IMR-90 (cell line): ENCODE results near the gene C1orf105.

Source experiments
- BHLHE40 ChIP-seq: fragments of 150-350 bp; IDR thresholded peaks from 2 replicates; pipeline ENCODE4 v1.6.1; 2016; ENCODE audit warnings: mild to moderate bottlenecking, low read depth, low read length
- CHD1 ChIP-seq: IDR thresholded peaks from 2 replicates; pipeline ENCODE4 v1.6.1; 2012; ENCODE audit warnings: low read depth, low read length, improper control_type of control experiment
- FOS ChIP-seq: fragments of 150-350 bp; IDR thresholded peaks from 2 replicates; pipeline ENCODE4 v1.6.1; 2016; ENCODE audit warnings: low read depth, low read length
- MAFK ChIP-seq: IDR thresholded peaks from 2 replicates; pipeline ENCODE4 v1.6.1; 2012; ENCODE audit warnings: low read depth, low read length, improper control_type of control experiment
- NFE2L2 ChIP-seq: fragments of 150-350 bp; IDR thresholded peaks from 2 replicates; pipeline ENCODE4 v1.6.1; 2016; ENCODE audit warnings: low read depth, mild to moderate bottlenecking, low read length
- POLR2A ChIP-seq: IDR thresholded peaks from 2 replicates; pipeline ENCODE4 v1.6.1; 2012; ENCODE audit warnings: mild to moderate bottlenecking, low read depth, low read length
- RAD21 ChIP-seq: IDR thresholded peaks from 2 replicates; pipeline ENCODE4 v1.6.1; 2012; ENCODE audit warnings: low read length, improper control_type of control experiment
- RFX5 ChIP-seq: IDR thresholded peaks from 2 replicates; pipeline ENCODE4 v1.8.0; 2012; ENCODE audit warnings: low read depth, mild to moderate bottlenecking, low read length, moderate library complexity
- SMC3 ChIP-seq: fragments of 150-350 bp; IDR thresholded peaks from 2 replicates; pipeline ENCODE4 v1.6.1; 2016; ENCODE audit warnings: low read depth, mild to moderate bottlenecking, antibody characterized with exemption, low read length, moderate library complexity
- TF ChIP-seq, protein P1 (sequence below): conservative IDR thresholded peaks from 2 replicates; pipeline ENCODE4 v1.5.1; 2012; ENCODE audit warnings: mild to moderate bottlenecking, low read depth, low read length, improper control_type of control experiment
- TF ChIP-seq, protein P2 (sequence below): fragments of 150-350 bp; IDR thresholded peaks from 2 replicates; pipeline ENCODE4 v1.6.1; 2017; ENCODE audit warnings: mild to moderate bottlenecking, antibody characterized with exemption, low read length, low read depth
- TF ChIP-seq, protein P3 (sequence below): fragments of 150-350 bp; IDR thresholded peaks from 2 replicates; pipeline ENCODE4 v1.6.1; 2016; ENCODE audit warnings: low read depth, mild to moderate bottlenecking, low read length, moderate library complexity, borderline replicate concordance

DNA sequence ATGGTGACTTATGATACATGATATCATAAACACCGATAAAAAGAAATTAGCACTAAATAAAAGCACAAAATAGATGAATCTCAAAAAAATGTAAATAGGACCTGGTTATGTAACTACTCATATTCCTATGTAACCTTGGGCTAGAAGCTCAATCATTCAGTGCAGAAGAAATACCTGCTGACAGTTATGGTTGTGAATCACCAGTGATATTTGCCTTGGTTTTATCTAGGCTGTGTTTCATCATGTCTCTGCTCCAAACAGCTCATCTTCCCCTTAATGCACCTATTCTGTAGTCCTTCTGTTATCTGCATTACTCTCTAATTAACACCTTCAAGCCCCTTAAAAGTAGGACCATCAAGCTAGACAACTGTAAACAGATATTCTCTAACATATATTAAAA, 39.7 kb downstream of the C1orf105 start:
- TF ChIP-seq, protein P1, sequence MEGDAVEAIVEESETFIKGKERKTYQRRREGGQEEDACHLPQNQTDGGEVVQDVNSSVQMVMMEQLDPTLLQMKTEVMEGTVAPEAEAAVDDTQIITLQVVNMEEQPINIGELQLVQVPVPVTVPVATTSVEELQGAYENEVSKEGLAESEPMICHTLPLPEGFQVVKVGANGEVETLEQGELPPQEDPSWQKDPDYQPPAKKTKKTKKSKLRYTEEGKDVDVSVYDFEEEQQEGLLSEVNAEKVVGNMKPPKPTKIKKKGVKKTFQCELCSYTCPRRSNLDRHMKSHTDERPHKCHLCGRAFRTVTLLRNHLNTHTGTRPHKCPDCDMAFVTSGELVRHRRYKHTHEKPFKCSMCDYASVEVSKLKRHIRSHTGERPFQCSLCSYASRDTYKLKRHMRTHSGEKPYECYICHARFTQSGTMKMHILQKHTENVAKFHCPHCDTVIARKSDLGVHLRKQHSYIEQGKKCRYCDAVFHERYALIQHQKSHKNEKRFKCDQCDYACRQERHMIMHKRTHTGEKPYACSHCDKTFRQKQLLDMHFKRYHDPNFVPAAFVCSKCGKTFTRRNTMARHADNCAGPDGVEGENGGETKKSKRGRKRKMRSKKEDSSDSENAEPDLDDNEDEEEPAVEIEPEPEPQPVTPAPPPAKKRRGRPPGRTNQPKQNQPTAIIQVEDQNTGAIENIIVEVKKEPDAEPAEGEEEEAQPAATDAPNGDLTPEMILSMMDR = no peak
- no peak for TF ChIP-seq POLR2A
- TF ChIP-seq SMC3 = no peak
- TF ChIP-seq RAD21 = no peak
- no peak for TF ChIP-seq MAFK
- TF ChIP-seq, protein P2, sequence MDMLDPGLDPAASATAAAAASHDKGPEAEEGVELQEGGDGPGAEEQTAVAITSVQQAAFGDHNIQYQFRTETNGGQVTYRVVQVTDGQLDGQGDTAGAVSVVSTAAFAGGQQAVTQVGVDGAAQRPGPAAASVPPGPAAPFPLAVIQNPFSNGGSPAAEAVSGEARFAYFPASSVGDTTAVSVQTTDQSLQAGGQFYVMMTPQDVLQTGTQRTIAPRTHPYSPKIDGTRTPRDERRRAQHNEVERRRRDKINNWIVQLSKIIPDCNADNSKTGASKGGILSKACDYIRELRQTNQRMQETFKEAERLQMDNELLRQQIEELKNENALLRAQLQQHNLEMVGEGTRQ = no peak
- TF ChIP-seq, protein P3, sequence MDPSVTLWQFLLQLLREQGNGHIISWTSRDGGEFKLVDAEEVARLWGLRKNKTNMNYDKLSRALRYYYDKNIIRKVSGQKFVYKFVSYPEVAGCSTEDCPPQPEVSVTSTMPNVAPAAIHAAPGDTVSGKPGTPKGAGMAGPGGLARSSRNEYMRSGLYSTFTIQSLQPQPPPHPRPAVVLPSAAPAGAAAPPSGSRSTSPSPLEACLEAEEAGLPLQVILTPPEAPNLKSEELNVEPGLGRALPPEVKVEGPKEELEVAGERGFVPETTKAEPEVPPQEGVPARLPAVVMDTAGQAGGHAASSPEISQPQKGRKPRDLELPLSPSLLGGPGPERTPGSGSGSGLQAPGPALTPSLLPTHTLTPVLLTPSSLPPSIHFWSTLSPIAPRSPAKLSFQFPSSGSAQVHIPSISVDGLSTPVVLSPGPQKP = no peak
- no peak for TF ChIP-seq NFE2L2
- TF ChIP-seq FOS = no peak
- TF ChIP-seq CHD1 = no peak
- TF ChIP-seq RFX5 = no peak
- TF ChIP-seq BHLHE40 = no peak
